Suprapubic skin (tissue), 3 donors: ENCODE data around the gene DDX50.

Source experiments
- POLR2A ChIP-seq, 2 donors: fragments of 450-650 bp; IDR thresholded peaks; one replicate each; pipeline ENCODE4 v1.6.1; 2017; ENCODE audit warnings: antibody characterized with exemption in 2 of 2, mild to moderate bottlenecking in 2 of 2, moderate library complexity in 2 of 2
- TF ChIP-seq, protein P1 (sequence below), 2 donors: fragments of 200-600 bp in 1 of 2; fragments of 450-650 bp in 1 of 2; sonication (generic) in 1 of 2; IDR thresholded peaks; one replicate each; pipeline ENCODE4 v1.5.1; 2016 to 2019; ENCODE audit warnings: antibody characterized with exemption in 2 of 2, mild to moderate bottlenecking in 1 of 2, moderate library complexity in 1 of 2

DNA sequence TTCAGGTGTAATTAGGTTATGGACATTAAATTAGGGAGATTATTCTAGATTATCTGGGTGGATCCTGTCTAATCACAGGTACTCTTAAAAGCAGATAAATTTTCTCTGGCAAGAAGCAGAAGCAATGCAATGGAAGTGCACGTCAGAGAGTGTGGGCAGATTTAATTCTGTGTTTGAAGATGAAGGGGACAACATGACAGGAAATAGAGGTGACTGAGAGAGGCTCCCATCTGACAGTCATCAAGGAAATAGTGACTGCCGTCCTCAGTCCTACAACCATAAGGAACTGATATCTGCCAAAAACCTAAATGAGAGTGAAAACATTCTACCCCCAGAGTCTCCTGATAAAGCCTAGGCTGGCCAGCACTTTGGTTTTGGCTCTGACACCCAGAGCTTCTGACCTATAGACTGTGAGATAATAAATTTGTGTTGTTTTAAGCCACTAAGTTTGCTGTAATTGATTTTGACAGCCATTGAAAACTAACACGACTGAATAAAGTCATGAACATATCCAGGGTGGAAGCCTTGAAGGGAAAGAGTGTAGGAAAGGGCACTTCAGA, 30.5 kb upstream of the DDX50 start:
- TF ChIP-seq, protein P1, sequence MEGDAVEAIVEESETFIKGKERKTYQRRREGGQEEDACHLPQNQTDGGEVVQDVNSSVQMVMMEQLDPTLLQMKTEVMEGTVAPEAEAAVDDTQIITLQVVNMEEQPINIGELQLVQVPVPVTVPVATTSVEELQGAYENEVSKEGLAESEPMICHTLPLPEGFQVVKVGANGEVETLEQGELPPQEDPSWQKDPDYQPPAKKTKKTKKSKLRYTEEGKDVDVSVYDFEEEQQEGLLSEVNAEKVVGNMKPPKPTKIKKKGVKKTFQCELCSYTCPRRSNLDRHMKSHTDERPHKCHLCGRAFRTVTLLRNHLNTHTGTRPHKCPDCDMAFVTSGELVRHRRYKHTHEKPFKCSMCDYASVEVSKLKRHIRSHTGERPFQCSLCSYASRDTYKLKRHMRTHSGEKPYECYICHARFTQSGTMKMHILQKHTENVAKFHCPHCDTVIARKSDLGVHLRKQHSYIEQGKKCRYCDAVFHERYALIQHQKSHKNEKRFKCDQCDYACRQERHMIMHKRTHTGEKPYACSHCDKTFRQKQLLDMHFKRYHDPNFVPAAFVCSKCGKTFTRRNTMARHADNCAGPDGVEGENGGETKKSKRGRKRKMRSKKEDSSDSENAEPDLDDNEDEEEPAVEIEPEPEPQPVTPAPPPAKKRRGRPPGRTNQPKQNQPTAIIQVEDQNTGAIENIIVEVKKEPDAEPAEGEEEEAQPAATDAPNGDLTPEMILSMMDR (IDR thresholded peaks at IDR 0.05), result no peak
- TF ChIP-seq POLR2A (IDR thresholded peaks at IDR 0.05), result no peak
